ENCODE measurements around the gene GGT6.

GGT6 gene

DNA sequence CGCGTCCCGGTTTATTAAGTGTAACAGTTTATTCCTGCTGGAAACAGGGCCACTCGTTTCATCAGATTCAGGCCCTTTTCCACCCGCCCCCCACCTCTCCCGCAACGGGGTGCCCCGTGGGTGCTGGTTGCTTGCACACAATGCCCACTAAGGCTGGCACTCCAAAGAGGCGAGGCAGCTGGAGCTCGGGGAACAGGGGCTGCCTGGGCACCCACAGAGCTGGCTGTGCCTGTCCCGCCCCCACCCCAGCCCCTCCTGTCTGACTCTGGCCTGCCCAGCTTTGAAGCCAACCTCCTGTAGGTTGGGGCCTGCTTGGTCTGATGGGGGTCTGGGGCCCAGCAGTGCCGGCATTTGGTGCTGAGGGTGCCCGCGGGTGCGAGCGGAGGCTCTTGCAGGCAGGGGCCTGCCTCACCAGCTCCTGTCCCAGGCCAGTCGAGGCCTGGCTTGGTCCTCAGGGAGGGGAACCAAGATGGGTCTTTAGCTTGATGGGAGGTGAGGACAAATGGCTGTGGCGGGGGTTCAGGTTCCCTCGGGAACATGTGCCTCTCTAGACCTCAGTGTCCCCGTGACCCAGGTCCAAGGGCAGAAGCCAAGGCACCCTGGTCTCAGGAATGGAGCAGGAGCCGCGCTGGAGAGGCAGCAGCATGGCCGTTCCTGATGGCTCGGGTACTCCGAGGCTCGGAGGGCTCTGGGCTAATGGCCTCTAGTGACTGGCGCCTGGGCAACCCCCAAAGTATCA lies 25.3 kb downstream of the GGT6 start:
- DNase-seq (ENCODE audit: low read depth in 1 of 2, low spot score in 1 of 2): no peak
- TF ChIP-seq CTCF (IDR thresholded peaks at IDR 0.05; ENCODE audit: insufficient read depth, low read length): no peak
- no peak; the same call in 1 of the 2 replicates for TF ChIP-seq POLR2AphosphoS5 (IDR thresholded peaks at IDR 0.05; ENCODE audit: low read depth)
- no peak for TF ChIP-seq SPI1 (IDR thresholded peaks at IDR 0.05; ENCODE audit: borderline replicate concordance, low read depth)
- TF ChIP-seq GABPA (IDR thresholded peaks at IDR 0.05; ENCODE audit: low read depth): no peak
- TF ChIP-seq, protein P1, sequence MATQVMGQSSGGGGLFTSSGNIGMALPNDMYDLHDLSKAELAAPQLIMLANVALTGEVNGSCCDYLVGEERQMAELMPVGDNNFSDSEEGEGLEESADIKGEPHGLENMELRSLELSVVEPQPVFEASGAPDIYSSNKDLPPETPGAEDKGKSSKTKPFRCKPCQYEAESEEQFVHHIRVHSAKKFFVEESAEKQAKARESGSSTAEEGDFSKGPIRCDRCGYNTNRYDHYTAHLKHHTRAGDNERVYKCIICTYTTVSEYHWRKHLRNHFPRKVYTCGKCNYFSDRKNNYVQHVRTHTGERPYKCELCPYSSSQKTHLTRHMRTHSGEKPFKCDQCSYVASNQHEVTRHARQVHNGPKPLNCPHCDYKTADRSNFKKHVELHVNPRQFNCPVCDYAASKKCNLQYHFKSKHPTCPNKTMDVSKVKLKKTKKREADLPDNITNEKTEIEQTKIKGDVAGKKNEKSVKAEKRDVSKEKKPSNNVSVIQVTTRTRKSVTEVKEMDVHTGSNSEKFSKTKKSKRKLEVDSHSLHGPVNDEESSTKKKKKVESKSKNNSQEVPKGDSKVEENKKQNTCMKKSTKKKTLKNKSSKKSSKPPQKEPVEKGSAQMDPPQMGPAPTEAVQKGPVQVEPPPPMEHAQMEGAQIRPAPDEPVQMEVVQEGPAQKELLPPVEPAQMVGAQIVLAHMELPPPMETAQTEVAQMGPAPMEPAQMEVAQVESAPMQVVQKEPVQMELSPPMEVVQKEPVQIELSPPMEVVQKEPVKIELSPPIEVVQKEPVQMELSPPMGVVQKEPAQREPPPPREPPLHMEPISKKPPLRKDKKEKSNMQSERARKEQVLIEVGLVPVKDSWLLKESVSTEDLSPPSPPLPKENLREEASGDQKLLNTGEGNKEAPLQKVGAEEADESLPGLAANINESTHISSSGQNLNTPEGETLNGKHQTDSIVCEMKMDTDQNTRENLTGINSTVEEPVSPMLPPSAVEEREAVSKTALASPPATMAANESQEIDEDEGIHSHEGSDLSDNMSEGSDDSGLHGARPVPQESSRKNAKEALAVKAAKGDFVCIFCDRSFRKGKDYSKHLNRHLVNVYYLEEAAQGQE (IDR thresholded peaks at IDR 0.05; ENCODE audit: insufficient replicate concordance, low read depth): no peak
- H3K27ac ChIP-seq (replicated peaks): no peak overlapping the region
- H3K4me3 ChIP-seq (replicated peaks; ENCODE audit: insufficient read depth, low read length): no peak overlapping the region
- H3K27me3 ChIP-seq (ENCODE audit: insufficient read depth, poor library complexity, severe bottlenecking): no peaks in the 10 kb centered on the region

GRCh38 chr17:4534515-4534914 lies 25.9 kb downstream of the GGT6 start:
- Histone ChIP-seq H3K27me3 (ENCODE audit: insufficient read depth, poor library complexity, severe bottlenecking) (no peaks in the 10 kb centered on the region), H3K27ac (replicated peaks) (no peak overlapping the region), H3K4me3 (replicated peaks; ENCODE audit: insufficient read depth, low read length) (no peak overlapping the region)
- DNase-seq (ENCODE audit: low read depth in 1 of 2, low spot score in 1 of 2): no peak
- TF ChIP-seq GABPA (IDR thresholded peaks at IDR 0.05; ENCODE audit: low read depth): no peak
- TF ChIP-seq POLR2AphosphoS5 (IDR thresholded peaks at IDR 0.05; ENCODE audit: low read depth): no peak
- TF ChIP-seq SPI1 (IDR thresholded peaks at IDR 0.05; ENCODE audit: borderline replicate concordance, low read depth): no peak
- TF ChIP-seq, protein P1 (IDR thresholded peaks at IDR 0.05; ENCODE audit: insufficient replicate concordance, low read depth): no peak
- TF ChIP-seq CTCF (IDR thresholded peaks at IDR 0.05; ENCODE audit: insufficient read depth, low read length): no peak

GRCh38 chr17:4533523-4534504 lies 26.6 kb downstream of the GGT6 start:
- TF ChIP-seq GABPA (IDR thresholded peaks at IDR 0.05; ENCODE audit: low read depth): no peak
- no peak for TF ChIP-seq CTCF (IDR thresholded peaks at IDR 0.05; ENCODE audit: insufficient read depth, low read length)
- TF ChIP-seq POLR2AphosphoS5 (IDR thresholded peaks at IDR 0.05; ENCODE audit: low read depth): no peak
- TF ChIP-seq SPI1 (IDR thresholded peaks at IDR 0.05; ENCODE audit: borderline replicate concordance, low read depth): no peak
- TF ChIP-seq, protein P1 (IDR thresholded peaks at IDR 0.05; ENCODE audit: insufficient replicate concordance, low read depth): no peak
- H3K27me3 ChIP-seq (ENCODE audit: insufficient read depth, poor library complexity, severe bottlenecking): no peaks in the 10 kb centered on the region
- H3K4me3 ChIP-seq (replicated peaks; ENCODE audit: insufficient read depth, low read length): no peak overlapping the region
- H3K27ac ChIP-seq (replicated peaks): no peak overlapping the region
- no peak for DNase-seq (ENCODE audit: low read depth in 1 of 2, low spot score in 1 of 2)

Data from HL-60 (cell line).